ENCODE results near the gene CRABP2. TPM values are rescaled to one million over a fixed set of nuclear protein-coding genes. Genes with fewer than 3 reads are reported as not detected.
A peak's percentile ranks its signal among the peaks of the same experiment; 100 is the strongest.

Gene CRABP2
- polyA plus RNA-seq, 1 experiment: 12.8 TPM

- ChIA-PET CTCF (interaction anchor here (1.3 to 8.4 kb wide), 8 partner anchors 10 to 253 kb away, joined by 4 to 204 read pairs (median 53); partner anchors contain the start of genes CRABP2 and METTL25B), POLR2A (interaction anchor here (0.6 to 4.1 kb wide), 6 partner anchors 11 to 53 kb away, joined by 3 to 36 read pairs (median 6); partner anchors contain the start of genes ISG20L2 and METTL25B)
- Histone ChIP-seq H3K4me3 (ENCODE audit: low read depth, low read length) (peak overlapping the region; percentile 64), H3K27ac (ENCODE audit: low read depth, low read length) (peak overlapping the region; percentile 39), H3K9me3 (ENCODE audit: control insufficient read depth, insufficient read depth, low read length) (no peaks in the 10 kb centered on the region; the same call in 1 of the 2 replicates), H3K27me3 (ENCODE audit: control insufficient read depth, insufficient read depth, low read length) (peaks cover 10% of the 10 kb centered on the region)
- no peak for DNase-seq (ENCODE audit: low read depth, low spot score)
- TF ChIP-seq CTCF (IDR thresholded peaks at IDR 0.05; ENCODE audit: low read depth, low read length): no peak
These were observed 29.9 kb downstream of the CRABP2 start for GRCh38 chr1:156675210-156676113.

GRCh38 chr1:156673387-156674121, 31.8 kb downstream of the CRABP2 start:
- H3K27ac ChIP-seq (ENCODE audit: low read depth, low read length): no peak overlapping the region
- H3K9me3 ChIP-seq (ENCODE audit: control insufficient read depth, insufficient read depth, low read length): no peaks in the 10 kb centered on the region; the same call in 1 of the 2 replicates
- no peaks in the 10 kb centered on the region for H3K27me3 ChIP-seq (ENCODE audit: control insufficient read depth, insufficient read depth, low read length)
- no peak for DNase-seq (ENCODE audit: low read depth, low spot score)
- TF ChIP-seq CTCF (IDR thresholded peaks at IDR 0.05; ENCODE audit: low read depth, low read length): no peak
- H3K4me3 ChIP-seq (ENCODE audit: low read depth, low read length): no peak overlapping the region; the same call in 1 of the 2 replicates
- ChIA-PET CTCF (interaction anchor here (0.9 to 8.4 kb wide), 5 partner anchors 12 to 47 kb away, joined by 3 to 108 read pairs (median 6); partner anchors contain the start of gene CRABP2), POLR2A (interaction anchor here (1.1 to 1.2 kb wide), 3 partner anchors 9 to 37 kb away, joined by 3 to 5 read pairs (median 3); no protein-coding TSS in a partner anchor)

GRCh38 chr1:156671804-156672203, 33.6 kb downstream of the CRABP2 start:
- POLR2A ChIA-PET: no interaction called here
- H3K27me3 ChIP-seq (ENCODE audit: control insufficient read depth, insufficient read depth, low read length): no peaks in the 10 kb centered on the region
- no peak overlapping the region for H3K4me3 ChIP-seq (ENCODE audit: low read depth, low read length)
- no peak overlapping the region for H3K27ac ChIP-seq (ENCODE audit: low read depth, low read length)
- CTCF ChIA-PET: interaction anchor here (1.0 to 2.2 kb wide), 4 partner anchors 12 to 55 kb away, joined by 3 to 11 read pairs (median 6); no protein-coding TSS in a partner anchor
- no peak for TF ChIP-seq CTCF (IDR thresholded peaks at IDR 0.05; ENCODE audit: low read depth, low read length)
- no peak for DNase-seq (ENCODE audit: low read depth, low spot score)
- H3K9me3 ChIP-seq (ENCODE audit: control insufficient read depth, insufficient read depth, low read length): no peaks in the 10 kb centered on the region; the same call in 1 of the 2 replicates

GRCh38 chr1:156670791-156671190, 34.6 kb downstream of the CRABP2 start:
- ChIA-PET POLR2A (no interaction called here), CTCF (interaction anchor here (1.4 to 2.2 kb wide), 2 partner anchors 18 to 55 kb away, joined by 3 to 11 read pairs; no protein-coding TSS in a partner anchor)
- H3K27ac ChIP-seq (ENCODE audit: low read depth, low read length): no peak overlapping the region

More at GRCh38 chr1:156670791-156671190, 34.6 kb downstream of the CRABP2 start:
- no peaks in the 10 kb centered on the region for H3K27me3 ChIP-seq (ENCODE audit: control insufficient read depth, insufficient read depth, low read length)
- no peak for DNase-seq (ENCODE audit: low read depth, low spot score)
- H3K9me3 ChIP-seq (ENCODE audit: control insufficient read depth, insufficient read depth, low read length): no peaks in the 10 kb centered on the region; the same call in 1 of the 2 replicates
- H3K4me3 ChIP-seq (ENCODE audit: low read depth, low read length): no peak overlapping the region
- no peak for TF ChIP-seq CTCF (IDR thresholded peaks at IDR 0.05; ENCODE audit: low read depth, low read length)
